ENCODE measurements around the gene ADGRL3.
A peak's percentile ranks its signal among the peaks of the same experiment; 100 is the strongest.

Gene ADGRL3

DNA sequence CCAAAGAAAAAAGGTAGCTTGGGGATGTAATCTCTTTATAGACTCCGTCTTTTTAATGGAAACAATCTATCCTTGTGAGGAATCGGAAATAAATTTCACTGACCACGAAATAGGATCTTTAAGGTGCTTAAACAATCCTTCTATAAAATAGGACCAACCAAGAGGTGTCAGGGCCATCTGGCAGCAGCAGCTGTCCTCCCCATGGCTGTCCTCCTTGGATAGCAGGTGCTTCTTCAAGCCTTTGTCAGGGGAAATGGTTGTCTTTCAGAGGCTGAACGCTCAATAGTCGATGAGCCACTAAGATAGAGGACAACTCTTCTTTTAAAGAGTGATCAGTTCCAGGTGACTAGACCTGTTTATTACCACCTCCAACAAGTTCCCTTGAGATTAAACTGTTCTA, 231.0 kb downstream of the ADGRL3 start (continued):
- no peak for TF ChIP-seq ZNF416 (tag by site-specific recombination; IDR thresholded peaks at IDR 0.05)

DNA sequence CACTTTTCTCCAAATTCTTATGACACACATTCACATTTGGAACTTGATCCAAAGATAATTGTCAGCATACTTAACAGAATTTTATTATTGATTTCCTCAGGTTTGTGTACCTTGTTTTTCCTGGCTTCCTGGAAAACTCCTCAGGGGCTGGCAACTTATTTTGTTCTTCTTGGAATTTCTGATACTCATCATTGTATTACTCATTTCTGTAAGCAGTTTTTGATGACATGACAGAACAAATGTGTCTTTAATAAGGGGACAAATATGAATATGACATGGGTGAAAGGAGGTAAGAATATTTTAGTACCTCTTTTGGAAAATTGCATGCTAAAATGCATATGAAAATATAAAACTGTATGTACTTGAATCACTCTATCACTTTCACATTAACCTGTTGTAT, 237.8 kb downstream of the ADGRL3 start:
- Histone ChIP-seq H3K36me3 (ENCODE audit: control insufficient read depth in 2 of 2, insufficient read depth in 1 of 2, low read length in 2 of 2) (no peaks in the 10 kb centered on the region), H3K27ac (ENCODE audit: extremely low read depth, low read depth, low read length) (no peak overlapping the region), H3K4me3 (ENCODE audit: low read depth, low read length) (no peak overlapping the region), H3K4me1 (ENCODE audit: control insufficient read depth, insufficient read depth, low read length) (no peaks in the 10 kb centered on the region), H3K9me3 (ENCODE audit: control insufficient read depth, insufficient read depth, low read depth, low read length) (no peaks in the 10 kb centered on the region)
- CTCF ChIA-PET: no interaction called here
- POLR2A ChIA-PET: no interaction called here
- TF ChIP-seq ZNF548 (tag by site-specific recombination; IDR thresholded peaks at IDR 0.05): no peak
- no peak for TF ChIP-seq ZNF350 (tag by site-specific recombination; IDR thresholded peaks at IDR 0.05)
- TF ChIP-seq ZNF561 (tag by site-specific recombination; IDR thresholded peaks at IDR 0.05; ENCODE audit: borderline replicate concordance): no peak
- TF ChIP-seq, protein P1, sequence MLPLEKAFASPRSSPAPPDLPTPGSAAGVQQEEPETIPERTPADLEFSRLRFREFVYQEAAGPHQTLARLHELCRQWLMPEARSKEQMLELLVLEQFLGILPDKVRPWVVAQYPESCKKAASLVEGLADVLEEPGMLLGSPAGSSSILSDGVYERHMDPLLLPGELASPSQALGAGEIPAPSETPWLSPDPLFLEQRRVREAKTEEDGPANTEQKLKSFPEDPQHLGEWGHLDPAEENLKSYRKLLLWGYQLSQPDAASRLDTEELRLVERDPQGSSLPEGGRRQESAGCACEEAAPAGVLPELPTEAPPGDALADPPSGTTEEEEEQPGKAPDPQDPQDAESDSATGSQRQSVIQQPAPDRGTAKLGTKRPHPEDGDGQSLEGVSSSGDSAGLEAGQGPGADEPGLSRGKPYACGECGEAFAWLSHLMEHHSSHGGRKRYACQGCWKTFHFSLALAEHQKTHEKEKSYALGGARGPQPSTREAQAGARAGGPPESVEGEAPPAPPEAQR (tag by site-specific recombination; IDR thresholded peaks at IDR 0.05): no peak
- TF ChIP-seq ZNF768 (tag by site-specific recombination; IDR thresholded peaks at IDR 0.05): no peak
- TF ChIP-seq GLIS1 (tag by site-specific recombination; IDR thresholded peaks at IDR 0.05): no peak

DNA sequence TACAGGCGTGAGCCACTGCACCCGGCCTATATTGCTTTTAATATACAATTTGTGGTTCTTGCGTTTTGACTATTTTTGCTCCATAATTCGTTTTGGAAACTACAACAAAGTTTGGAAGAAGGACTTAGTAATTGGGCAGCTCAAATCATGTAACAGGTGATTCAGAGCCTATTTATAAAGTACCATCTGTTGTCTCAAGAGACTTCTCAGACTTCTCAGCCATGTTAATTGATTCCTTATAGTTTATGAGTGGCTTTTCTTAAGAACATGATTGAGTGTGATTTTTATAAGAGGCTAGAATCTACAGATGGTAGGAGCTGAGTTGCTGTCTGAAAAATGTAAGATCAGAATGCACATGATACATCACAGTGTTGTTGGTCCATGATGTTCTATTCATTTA, 240.2 kb downstream of the ADGRL3 start:
- CTCF ChIA-PET: no interaction called here
- POLR2A ChIA-PET: no interaction called here
- Histone ChIP-seq H3K36me3 (ENCODE audit: control insufficient read depth in 2 of 2, insufficient read depth in 1 of 2, low read length in 2 of 2) (no peaks in the 10 kb centered on the region), H3K4me1 (ENCODE audit: control insufficient read depth, insufficient read depth, low read length) (no peaks in the 10 kb centered on the region; the same call in 1 of the 2 replicates), H3K4me3 (ENCODE audit: low read depth, low read length) (no peak overlapping the region), H3K27ac (ENCODE audit: extremely low read depth, low read depth, low read length) (no peak overlapping the region), H3K9me3 (ENCODE audit: control insufficient read depth, insufficient read depth, low read depth, low read length) (no peaks in the 10 kb centered on the region)
- TF ChIP-seq ZNF404 (tag by site-specific recombination; IDR thresholded peaks at IDR 0.05): no peak
- 0 out of 2 replicates have a peak, but pooled peaks have one; percentile 35 for TF ChIP-seq ZNF549 (tag by site-specific recombination; IDR thresholded peaks at IDR 0.05)
- no peak for TF ChIP-seq EGR2 (tag by site-specific recombination; IDR thresholded peaks at IDR 0.05; ENCODE audit: low read depth)

DNA sequence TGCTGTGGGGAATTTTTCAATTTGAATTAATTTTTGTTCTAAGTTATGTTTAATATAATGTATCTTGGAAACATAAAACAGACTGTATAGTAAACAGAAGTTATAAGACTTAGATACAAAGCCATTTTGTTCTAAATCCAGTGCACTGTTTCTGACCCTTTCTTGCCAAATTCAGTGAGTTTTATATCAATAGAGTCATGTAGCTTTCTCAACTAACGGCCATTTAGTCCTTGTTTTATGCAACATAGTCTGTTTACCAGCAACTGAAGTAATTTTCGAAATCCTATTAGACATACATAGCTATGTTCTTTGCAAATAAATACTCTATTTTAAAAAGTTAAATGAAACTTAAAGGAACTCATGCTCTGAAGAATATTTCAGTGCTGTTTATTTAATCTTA, 242.8 kb downstream of the ADGRL3 start:
- no peaks in the 10 kb centered on the region for H3K36me3 ChIP-seq (ENCODE audit: control insufficient read depth in 2 of 2, insufficient read depth in 1 of 2, low read length in 2 of 2)
- ChIA-PET POLR2A (no interaction called here), CTCF (interaction anchor here (0.7 kb wide), 2 partner anchors 58 to 97 kb away, joined by 3 read pairs; no protein-coding TSS in a partner anchor)
- no peak overlapping the region for H3K27ac ChIP-seq (ENCODE audit: extremely low read depth, low read depth, low read length)
- H3K4me1 ChIP-seq (ENCODE audit: control insufficient read depth, insufficient read depth, low read length): peaks cover 7% of the 10 kb centered on the region; the same call in 1 of the 2 replicates
- no peak overlapping the region for H3K4me3 ChIP-seq (ENCODE audit: low read depth, low read length)
- H3K9me3 ChIP-seq (ENCODE audit: control insufficient read depth, insufficient read depth, low read depth, low read length): no peaks in the 10 kb centered on the region
- TF ChIP-seq ZNF473 (tag by site-specific recombination; IDR thresholded peaks at IDR 0.05): no peak
- TF ChIP-seq ZNF2 (tag by site-specific recombination; IDR thresholded peaks at IDR 0.05): no peak
- TF ChIP-seq, protein P2, sequence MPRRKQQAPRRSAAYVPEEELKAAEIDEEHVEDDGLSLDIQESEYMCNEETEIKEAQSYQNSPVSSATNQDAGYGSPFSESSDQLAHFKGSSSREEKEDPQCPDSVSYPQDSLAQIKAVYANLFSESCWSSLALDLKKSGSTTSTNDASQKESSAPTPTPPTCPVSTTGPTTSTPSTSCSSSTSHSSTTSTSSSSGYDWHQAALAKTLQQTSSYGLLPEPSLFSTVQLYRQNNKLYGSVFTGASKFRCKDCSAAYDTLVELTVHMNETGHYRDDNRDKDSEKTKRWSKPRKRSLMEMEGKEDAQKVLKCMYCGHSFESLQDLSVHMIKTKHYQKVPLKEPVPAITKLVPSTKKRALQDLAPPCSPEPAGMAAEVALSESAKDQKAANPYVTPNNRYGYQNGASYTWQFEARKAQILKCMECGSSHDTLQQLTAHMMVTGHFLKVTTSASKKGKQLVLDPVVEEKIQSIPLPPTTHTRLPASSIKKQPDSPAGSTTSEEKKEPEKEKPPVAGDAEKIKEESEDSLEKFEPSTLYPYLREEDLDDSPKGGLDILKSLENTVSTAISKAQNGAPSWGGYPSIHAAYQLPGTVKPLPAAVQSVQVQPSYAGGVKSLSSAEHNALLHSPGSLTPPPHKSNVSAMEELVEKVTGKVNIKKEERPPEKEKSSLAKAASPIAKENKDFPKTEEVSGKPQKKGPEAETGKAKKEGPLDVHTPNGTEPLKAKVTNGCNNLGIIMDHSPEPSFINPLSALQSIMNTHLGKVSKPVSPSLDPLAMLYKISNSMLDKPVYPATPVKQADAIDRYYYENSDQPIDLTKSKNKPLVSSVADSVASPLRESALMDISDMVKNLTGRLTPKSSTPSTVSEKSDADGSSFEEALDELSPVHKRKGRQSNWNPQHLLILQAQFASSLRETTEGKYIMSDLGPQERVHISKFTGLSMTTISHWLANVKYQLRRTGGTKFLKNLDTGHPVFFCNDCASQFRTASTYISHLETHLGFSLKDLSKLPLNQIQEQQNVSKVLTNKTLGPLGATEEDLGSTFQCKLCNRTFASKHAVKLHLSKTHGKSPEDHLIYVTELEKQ (tag by site-specific recombination; IDR thresholded peaks at IDR 0.05; ENCODE audit: borderline replicate concordance): no peak
- TF ChIP-seq ZBTB21 (tag by site-specific recombination; IDR thresholded peaks at IDR 0.05): no peak
- no peak for TF ChIP-seq ZNF629 (tag by site-specific recombination; IDR thresholded peaks at IDR 0.05)
- no peak for TF ChIP-seq ZNF121 (tag by site-specific recombination; IDR thresholded peaks at IDR 0.05)
- TF ChIP-seq, protein P3, sequence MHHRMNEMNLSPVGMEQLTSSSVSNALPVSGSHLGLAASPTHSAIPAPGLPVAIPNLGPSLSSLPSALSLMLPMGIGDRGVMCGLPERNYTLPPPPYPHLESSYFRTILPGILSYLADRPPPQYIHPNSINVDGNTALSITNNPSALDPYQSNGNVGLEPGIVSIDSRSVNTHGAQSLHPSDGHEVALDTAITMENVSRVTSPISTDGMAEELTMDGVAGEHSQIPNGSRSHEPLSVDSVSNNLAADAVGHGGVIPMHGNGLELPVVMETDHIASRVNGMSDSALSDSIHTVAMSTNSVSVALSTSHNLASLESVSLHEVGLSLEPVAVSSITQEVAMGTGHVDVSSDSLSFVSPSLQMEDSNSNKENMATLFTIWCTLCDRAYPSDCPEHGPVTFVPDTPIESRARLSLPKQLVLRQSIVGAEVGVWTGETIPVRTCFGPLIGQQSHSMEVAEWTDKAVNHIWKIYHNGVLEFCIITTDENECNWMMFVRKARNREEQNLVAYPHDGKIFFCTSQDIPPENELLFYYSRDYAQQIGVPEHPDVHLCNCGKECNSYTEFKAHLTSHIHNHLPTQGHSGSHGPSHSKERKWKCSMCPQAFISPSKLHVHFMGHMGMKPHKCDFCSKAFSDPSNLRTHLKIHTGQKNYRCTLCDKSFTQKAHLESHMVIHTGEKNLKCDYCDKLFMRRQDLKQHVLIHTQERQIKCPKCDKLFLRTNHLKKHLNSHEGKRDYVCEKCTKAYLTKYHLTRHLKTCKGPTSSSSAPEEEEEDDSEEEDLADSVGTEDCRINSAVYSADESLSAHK (tag by site-specific recombination; IDR thresholded peaks at IDR 0.05): no peak
- TF ChIP-seq ZNF548 (tag by site-specific recombination; IDR thresholded peaks at IDR 0.05): no peak
- no peak for TF ChIP-seq ZNF19 (tag by site-specific recombination; IDR thresholded peaks at IDR 0.05; ENCODE audit: low read depth)
- no peak for TF ChIP-seq ZNF416 (tag by site-specific recombination; IDR thresholded peaks at IDR 0.05)
- TF ChIP-seq, protein P4, sequence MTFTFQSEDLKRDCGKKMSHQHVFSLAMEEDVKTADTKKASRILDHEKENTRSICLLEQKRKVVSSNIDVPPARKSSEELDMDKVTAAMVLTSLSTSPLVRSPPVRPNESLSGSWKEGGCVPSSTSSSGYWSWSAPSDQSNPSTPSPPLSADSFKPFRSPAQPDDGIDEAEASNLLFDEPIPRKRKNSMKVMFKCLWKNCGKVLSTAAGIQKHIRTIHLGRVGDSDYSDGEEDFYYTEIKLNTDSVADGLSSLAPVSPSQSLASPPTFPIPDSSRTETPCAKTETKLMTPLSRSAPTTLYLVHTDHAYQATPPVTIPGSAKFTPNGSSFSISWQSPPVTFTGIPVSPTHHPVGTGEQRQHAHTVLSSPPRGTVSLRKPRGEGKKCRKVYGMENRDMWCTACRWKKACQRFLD (tag by site-specific recombination; IDR thresholded peaks at IDR 0.05): no peak
- no peak for TF ChIP-seq SP2 (tag by site-specific recombination; IDR thresholded peaks at IDR 0.05)
- TF ChIP-seq HOXC10 (CRISPR knock-in tag; IDR thresholded peaks at IDR 0.05): no peak

All from HEK293 (cell line).